ENCODE results near the gene TMCC2. TPM values are rescaled to one million over a fixed set of nuclear protein-coding genes. Genes with fewer than 3 reads are reported as not detected.

TMCC2 gene
- total and polyA plus RNA-seq, 2 of the 8 experiments (the other 6 are each of a cell fraction or from before 2014, with no cell fraction given) = 6.7 to 6.8 TPM

GRCh38 chr1:205313563-205314308 lies 86.0 kb downstream of the TMCC2 start (continued):
- TF ChIP-seq CHD7 (IDR thresholded peaks at IDR 0.05; ENCODE audit: insufficient replicate concordance, low read length) (peak; percentile 55), TCF12 (IDR thresholded peaks at IDR 0.05; ENCODE audit: low read depth, low read length) (0 out of 2 replicates have a peak, but pooled peaks have one; percentile 22), ASH2L (IDR thresholded peaks at IDR 0.05; ENCODE audit: low read length) (peak; percentile 77), MAX (IDR thresholded peaks at IDR 0.05) (peak; percentile 9; the same call in 1 of the 2 replicates), EZH2 (IDR thresholded peaks at IDR 0.05; ENCODE audit: low read depth, low read length, severe bottlenecking) (no peak), TBP (IDR thresholded peaks at IDR 0.05; ENCODE audit: low read depth, low read length) (peak; percentile 49; the same call in 1 of the 2 replicates), TAF7 (optimal IDR thresholded peaks at IDR 0.05; ENCODE audit: borderline replicate concordance, low read depth, low read length) (peak; percentile 38), JUND (IDR thresholded peaks at IDR 0.05; ENCODE audit: low read length) (peak; percentile 31; the same call in 1 of the 2 replicates), EGR1 (IDR thresholded peaks at IDR 0.05; ENCODE audit: borderline replicate concordance, low read depth, low read length) (peak; percentile 25; the same call in 1 of the 2 replicates), BACH1 (IDR thresholded peaks at IDR 0.05; ENCODE audit: low read length) (no peak)

Data from H1 (cell line).